ENCODE results near the gene WDR74.

The WDR74 gene

DNA sequence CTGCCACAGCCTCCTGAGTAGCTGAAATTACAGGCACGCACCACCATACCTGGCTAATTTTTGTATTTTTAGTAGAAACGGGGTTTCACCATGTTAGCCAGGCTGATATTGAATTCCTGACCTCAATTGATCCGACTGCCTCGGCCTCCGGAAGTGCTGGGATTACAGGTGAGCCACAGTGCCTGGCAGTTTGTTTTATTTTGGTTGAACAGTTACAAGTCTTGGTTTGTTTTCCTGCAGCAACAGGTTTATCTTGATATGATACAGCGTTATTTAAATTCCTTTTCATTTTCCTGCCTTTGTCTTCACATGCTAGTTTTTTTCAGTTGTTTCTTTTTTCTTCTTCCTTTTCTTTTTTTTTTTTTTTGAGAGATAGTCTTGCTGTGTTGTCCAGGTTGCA, 37.3 kb upstream of the WDR74 start:
- H3K79me1 ChIP-seq (replicated peaks; ENCODE audit: low read length, poor library complexity, severe bottlenecking), result peaks cover 7% of the 10 kb centered on the region
- H3K4me1 ChIP-seq (ENCODE audit: control insufficient read depth, insufficient read depth, low read depth, low read length), result peaks cover 10% of the 10 kb centered on the region
- WGBS, result 98% methylated on average over 5 of the region's 6 CpGs

GRCh38 chr11:62875698-62876478, 36.5 kb upstream of the WDR74 start:
- H3K14ac ChIP-seq (ENCODE audit: low read length in 2 of 2), result no peak overlapping the region
- H3K4ac ChIP-seq (ENCODE audit: low read depth in 1 of 2, low read length in 2 of 2), result no peak overlapping the region
- H3K4me3 ChIP-seq (ENCODE audit: insufficient read depth in 1 of 2, low read depth in 1 of 2, low read length in 2 of 2), result no peak overlapping the region
- H3K4me1 ChIP-seq (ENCODE audit: control insufficient read depth, insufficient read depth, low read depth, low read length), result peaks cover 10% of the 10 kb centered on the region
- no peak overlapping the region for H3K27ac ChIP-seq (ENCODE audit: low read length, poor library complexity, severe bottlenecking)
- no peak overlapping the region for H2AK5ac ChIP-seq (ENCODE audit: low read length, severe bottlenecking)
- H2BK15ac ChIP-seq (ENCODE audit: low read depth, poor library complexity, severe bottlenecking), result no peak overlapping the region
- no peak for DNase-seq
- H4K8ac ChIP-seq (ENCODE audit: low read length), result no peak overlapping the region
- no peak overlapping the region for H3K4me2 ChIP-seq (ENCODE audit: low read length, poor library complexity, severe bottlenecking)
- H4K91ac ChIP-seq (ENCODE audit: low read length), result no peak overlapping the region
- H2BK12ac ChIP-seq (ENCODE audit: low read length in 2 of 2), result no peak overlapping the region
- 88% methylated on average over 6 of the region's 7 CpGs for WGBS
- no peak overlapping the region for H3K9ac ChIP-seq (ENCODE audit: low read length)
- H2BK5ac ChIP-seq (ENCODE audit: low read depth, low read length, poor library complexity, severe bottlenecking), result no peak overlapping the region
- H2AFZ ChIP-seq (ENCODE audit: low read depth, low read length), result no peak overlapping the region
- no peaks in the 10 kb centered on the region for H3K36me3 ChIP-seq (ENCODE audit: control insufficient read depth in 1 of 2, insufficient read depth in 2 of 2, low read depth in 1 of 2, low read length in 2 of 2)
- no peak overlapping the region for H2BK120ac ChIP-seq (ENCODE audit: low read depth, low read length)
- H3K79me1 ChIP-seq (replicated peaks; ENCODE audit: low read length, poor library complexity, severe bottlenecking), result peaks cover 7% of the 10 kb centered on the region
- no peaks in the 10 kb centered on the region for H3K27me3 ChIP-seq (ENCODE audit: control insufficient read depth in 1 of 2, insufficient read depth in 1 of 2, low read length in 2 of 2)
- H3K23ac ChIP-seq (ENCODE audit: low read length in 2 of 2), result no peak overlapping the region
- H3K18ac ChIP-seq (ENCODE audit: low read depth in 1 of 2, low read length in 2 of 2), result no peak overlapping the region
- H3K9me3 ChIP-seq (ENCODE audit: control insufficient read depth, low read length), result no peaks in the 10 kb centered on the region

More for the DNA sequence above, 37.3 kb upstream of the WDR74 start:
- Histone ChIP-seq H3K36me3 (ENCODE audit: control insufficient read depth in 1 of 2, insufficient read depth in 2 of 2, low read depth in 1 of 2, low read length in 2 of 2) (no peaks in the 10 kb centered on the region), H2BK12ac (ENCODE audit: low read length in 2 of 2) (no peak overlapping the region), H3K27ac (ENCODE audit: low read length, poor library complexity, severe bottlenecking) (no peak overlapping the region), H3K18ac (ENCODE audit: low read depth in 1 of 2, low read length in 2 of 2) (no peak overlapping the region), H3K27me3 (ENCODE audit: control insufficient read depth in 1 of 2, insufficient read depth in 1 of 2, low read length in 2 of 2) (no peaks in the 10 kb centered on the region), H2AK5ac (ENCODE audit: low read length, severe bottlenecking) (no peak overlapping the region), H4K91ac (ENCODE audit: low read length) (no peak overlapping the region), H3K23ac (ENCODE audit: low read length in 2 of 2) (no peak overlapping the region), H2BK120ac (ENCODE audit: low read depth, low read length) (no peak overlapping the region), H3K4me3 (ENCODE audit: insufficient read depth in 1 of 2, low read depth in 1 of 2, low read length in 2 of 2) (no peak overlapping the region), H3K4ac (ENCODE audit: low read depth in 1 of 2, low read length in 2 of 2) (no peak overlapping the region), H3K9me3 (ENCODE audit: control insufficient read depth, low read length) (no peaks in the 10 kb centered on the region), H3K9ac (ENCODE audit: low read length) (no peak overlapping the region), H3K4me2 (ENCODE audit: low read length, poor library complexity, severe bottlenecking) (no peak overlapping the region), H2AFZ (ENCODE audit: low read depth, low read length) (no peak overlapping the region), H3K14ac (ENCODE audit: low read length in 2 of 2) (no peak overlapping the region), H2BK5ac (ENCODE audit: low read depth, low read length, poor library complexity, severe bottlenecking) (no peak overlapping the region), H4K8ac (ENCODE audit: low read length) (no peak overlapping the region), H2BK15ac (ENCODE audit: low read depth, poor library complexity, severe bottlenecking) (no peak overlapping the region)
- DNase-seq, result no peak

DNA sequence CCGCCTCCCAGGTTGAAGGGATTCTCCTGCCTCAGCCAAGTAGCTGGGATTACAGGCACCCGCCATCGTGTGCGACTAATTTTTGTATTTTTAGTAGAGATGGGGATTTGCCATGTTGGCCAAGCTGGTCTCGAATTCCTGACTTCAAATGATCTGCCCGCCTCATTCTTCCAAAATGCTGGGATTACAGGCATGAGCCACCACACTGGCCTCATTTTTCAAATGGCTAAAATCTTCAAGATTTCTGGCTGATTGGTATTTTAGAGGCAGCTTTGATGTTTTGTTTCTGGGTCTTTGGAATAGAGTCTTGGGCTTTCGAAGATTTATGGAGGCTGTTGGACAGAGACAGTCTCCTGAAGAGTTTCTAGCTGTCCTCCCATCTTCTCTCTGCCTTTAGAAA, 35.5 kb upstream of the WDR74 start:
- H3K23ac ChIP-seq (ENCODE audit: low read length in 2 of 2), result no peak overlapping the region
- H3K79me1 ChIP-seq (replicated peaks; ENCODE audit: low read length, poor library complexity, severe bottlenecking), result peaks cover 7% of the 10 kb centered on the region
- no peak overlapping the region for H3K4me2 ChIP-seq (ENCODE audit: low read length, poor library complexity, severe bottlenecking)
- peaks cover 8% of the 10 kb centered on the region for H3K4me1 ChIP-seq (ENCODE audit: control insufficient read depth, insufficient read depth, low read depth, low read length)
- H3K27me3 ChIP-seq (ENCODE audit: control insufficient read depth in 1 of 2, insufficient read depth in 1 of 2, low read length in 2 of 2), result no peaks in the 10 kb centered on the region
- no peak for DNase-seq
- H3K27ac ChIP-seq (ENCODE audit: low read length, poor library complexity, severe bottlenecking), result no peak overlapping the region
- no peak overlapping the region for H2BK5ac ChIP-seq (ENCODE audit: low read depth, low read length, poor library complexity, severe bottlenecking)
- no peak overlapping the region for H3K18ac ChIP-seq (ENCODE audit: low read depth in 1 of 2, low read length in 2 of 2)
- H3K4me3 ChIP-seq (ENCODE audit: insufficient read depth in 1 of 2, low read depth in 1 of 2, low read length in 2 of 2), result no peak overlapping the region
- H2AFZ ChIP-seq (ENCODE audit: low read depth, low read length), result no peak overlapping the region
- no peak overlapping the region for H4K8ac ChIP-seq (ENCODE audit: low read length)
- no peak overlapping the region for H4K91ac ChIP-seq (ENCODE audit: low read length)
- H2BK12ac ChIP-seq (ENCODE audit: low read length in 2 of 2), result no peak overlapping the region
- no peak overlapping the region for H3K4ac ChIP-seq (ENCODE audit: low read depth in 1 of 2, low read length in 2 of 2)
- no peaks in the 10 kb centered on the region for H3K9me3 ChIP-seq (ENCODE audit: control insufficient read depth, low read length)
- H2BK120ac ChIP-seq (ENCODE audit: low read depth, low read length), result no peak overlapping the region
- no peak overlapping the region for H2BK15ac ChIP-seq (ENCODE audit: low read depth, poor library complexity, severe bottlenecking)
- no peak overlapping the region for H3K14ac ChIP-seq (ENCODE audit: low read length in 2 of 2)
- 100% methylated on average over 6 of the region's 7 CpGs for WGBS
- no peaks in the 10 kb centered on the region for H3K36me3 ChIP-seq (ENCODE audit: control insufficient read depth in 1 of 2, insufficient read depth in 2 of 2, low read depth in 1 of 2, low read length in 2 of 2)
- no peak overlapping the region for H3K9ac ChIP-seq (ENCODE audit: low read length)
- H2AK5ac ChIP-seq (ENCODE audit: low read length, severe bottlenecking), result no peak overlapping the region

GRCh38 chr11:62865635-62866034, 26.2 kb upstream of the WDR74 start:
- H3K4me2 ChIP-seq (ENCODE audit: low read length, poor library complexity, severe bottlenecking), result no peak overlapping the region
- no peaks in the 10 kb centered on the region for H3K4me1 ChIP-seq (ENCODE audit: control insufficient read depth, insufficient read depth, low read depth, low read length)
- H3K23ac ChIP-seq (ENCODE audit: low read length in 2 of 2), result no peak overlapping the region
- H3K9me3 ChIP-seq (ENCODE audit: control insufficient read depth, low read length), result no peaks in the 10 kb centered on the region
- H3K9ac ChIP-seq (ENCODE audit: low read length), result no peak overlapping the region
- H4K91ac ChIP-seq (ENCODE audit: low read length), result no peak overlapping the region
- peaks cover 15% of the 10 kb centered on the region for H3K79me1 ChIP-seq (replicated peaks; ENCODE audit: low read length, poor library complexity, severe bottlenecking)
- H2BK5ac ChIP-seq (ENCODE audit: low read depth, low read length, poor library complexity, severe bottlenecking), result no peak overlapping the region
- H3K27ac ChIP-seq (ENCODE audit: low read length, poor library complexity, severe bottlenecking), result no peak overlapping the region
- WGBS, result 84% methylated on average over 6 of the region's 6 CpGs
- no peak overlapping the region for H3K18ac ChIP-seq (ENCODE audit: low read depth in 1 of 2, low read length in 2 of 2)
- no peaks in the 10 kb centered on the region for H3K27me3 ChIP-seq (ENCODE audit: control insufficient read depth in 1 of 2, insufficient read depth in 1 of 2, low read length in 2 of 2)
- H2AFZ ChIP-seq (ENCODE audit: low read depth, low read length), result no peak overlapping the region
- no peak overlapping the region for H2BK120ac ChIP-seq (ENCODE audit: low read depth, low read length)
- H3K36me3 ChIP-seq (ENCODE audit: control insufficient read depth in 1 of 2, insufficient read depth in 2 of 2, low read depth in 1 of 2, low read length in 2 of 2), result no peaks in the 10 kb centered on the region
- no peak overlapping the region for H2BK15ac ChIP-seq (ENCODE audit: low read depth, poor library complexity, severe bottlenecking)
- no peak overlapping the region for H2AK5ac ChIP-seq (ENCODE audit: low read length, severe bottlenecking)
- no peak overlapping the region for H3K4me3 ChIP-seq (ENCODE audit: insufficient read depth in 1 of 2, low read depth in 1 of 2, low read length in 2 of 2)
- no peak overlapping the region for H2BK12ac ChIP-seq (ENCODE audit: low read length in 2 of 2)
- DNase-seq, result no peak
- H3K4ac ChIP-seq (ENCODE audit: low read depth in 1 of 2, low read length in 2 of 2), result no peak overlapping the region
- H3K14ac ChIP-seq (ENCODE audit: low read length in 2 of 2), result no peak overlapping the region
- no peak overlapping the region for H4K8ac ChIP-seq (ENCODE audit: low read length)

Measured in mesenchymal stem cell (in vitro differentiated cells and primary cell).